ENCODE data around the gene CRAMP1.
"Not testable (repeated sequence)": the region's sequence is repeated elsewhere in the genome, so short reads cannot be mapped to it uniquely, and the experiment has no call there.

The CRAMP1 gene

GRCh38 chr16:1710811-1711507 is 98.8 kb downstream of the CRAMP1 start:
- no peak for DNase-seq (ENCODE audit: low read depth)

- no peak for DNase-seq (ENCODE audit: low read depth)
These were observed 100.7 kb downstream of the CRAMP1 start for GRCh38 chr16:1712791-1713261.

- no peak for DNase-seq (ENCODE audit: low read depth)
These were observed 101.2 kb downstream of the CRAMP1 start for GRCh38 chr16:1713331-1713730.

GRCh38 chr16:1713933-1714332 is 101.8 kb downstream of the CRAMP1 start:
- DNase-seq (ENCODE audit: low read depth), result no peak

DNA sequence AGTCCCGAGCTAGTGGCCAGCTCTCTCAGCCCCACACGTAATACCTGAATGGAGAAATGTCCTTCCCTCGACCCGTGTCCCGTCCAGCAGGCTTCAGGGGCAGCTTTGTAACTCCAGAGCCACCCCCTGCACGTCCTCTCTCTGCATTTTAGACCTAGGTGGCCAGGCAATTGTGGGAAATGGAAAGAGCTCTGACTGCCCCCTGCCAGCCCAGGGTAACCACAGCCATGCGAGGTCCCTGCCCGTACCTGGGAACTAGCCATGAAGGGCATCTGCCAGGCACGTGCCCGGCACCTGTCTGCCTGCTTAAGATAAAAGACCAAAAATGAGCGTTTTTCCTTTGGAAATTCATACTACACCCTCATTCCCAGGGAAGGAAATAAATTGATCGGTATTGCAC is 103.1 kb downstream of the CRAMP1 start:
- DNase-seq (ENCODE audit: low read depth), result no peak

- DNase-seq (ENCODE audit: low read depth), result not testable (repeated sequence)
These were observed 106.1 kb downstream of the CRAMP1 start for GRCh38 chr16:1718236-1718635.

DNA sequence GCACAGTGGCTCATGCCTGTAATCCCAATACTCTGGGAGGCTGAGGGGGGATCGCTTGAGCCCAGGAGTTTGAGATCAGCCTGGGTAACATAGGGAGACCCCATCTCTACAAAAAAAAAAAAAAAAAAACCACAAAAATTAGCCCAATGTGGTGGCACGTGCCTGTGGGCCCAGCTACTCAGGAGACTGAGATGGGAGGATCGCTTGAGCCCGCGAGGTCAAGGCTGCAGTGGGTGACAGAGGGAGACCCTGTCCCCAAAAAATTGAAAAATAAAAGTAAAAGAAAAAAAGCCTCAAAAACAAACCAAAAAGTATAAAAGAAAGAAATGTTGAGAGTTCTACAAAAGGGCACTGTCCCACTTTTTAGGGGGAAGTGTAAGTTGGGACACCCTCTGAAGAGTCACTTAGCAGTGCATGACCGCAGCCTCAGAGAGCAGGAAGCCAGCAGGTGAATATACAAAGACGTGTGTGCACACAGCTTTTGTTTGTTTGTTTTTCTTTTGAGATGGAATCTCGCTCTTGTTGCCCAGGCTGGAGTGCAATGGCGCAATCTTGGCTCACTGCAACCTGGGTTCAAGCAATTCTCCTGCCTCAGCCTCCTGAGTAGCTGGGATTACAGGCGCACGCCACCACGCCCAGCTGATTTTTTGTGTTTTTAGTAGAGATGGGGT is 107.5 kb downstream of the CRAMP1 start:
- DNase-seq (ENCODE audit: low read depth), result not testable (repeated sequence)

GRCh38 chr16:1721372-1721771 is 109.2 kb downstream of the CRAMP1 start:
- DNase-seq (ENCODE audit: low read depth), result no peak

DNA sequence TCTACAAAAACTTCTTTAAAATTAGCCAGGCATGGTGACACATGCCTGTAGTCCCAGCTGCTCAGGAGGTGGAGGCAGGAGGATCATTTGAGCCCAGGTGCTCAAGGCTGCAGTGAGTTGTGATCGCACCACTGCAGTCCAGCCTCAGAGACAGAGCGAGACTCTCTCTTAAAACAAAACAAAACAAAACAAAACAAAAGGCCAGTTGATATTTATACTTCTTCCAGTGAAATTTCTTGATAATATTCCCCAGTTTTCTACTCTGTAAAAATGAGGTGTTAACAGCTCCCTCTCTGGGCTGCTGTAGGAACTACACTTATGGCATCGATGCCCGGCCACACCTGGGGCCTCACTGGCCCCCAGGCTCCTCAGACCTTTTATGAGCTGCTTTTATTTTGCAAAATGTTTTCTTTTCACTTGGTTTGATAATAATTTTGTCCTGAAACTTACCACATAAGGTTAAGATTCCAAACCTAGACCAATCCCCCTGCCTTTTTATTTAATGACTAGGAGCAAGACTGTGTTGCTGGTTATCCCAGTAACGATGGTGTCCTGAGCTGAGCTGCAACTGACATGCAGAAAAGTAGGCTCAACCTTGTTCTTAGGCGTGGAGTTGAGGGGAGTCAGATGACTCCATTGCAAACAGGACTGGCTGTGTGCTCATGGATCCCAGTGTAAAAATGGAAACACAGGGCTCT is 111.4 kb downstream of the CRAMP1 start:
- peak; percentile 62 for DNase-seq (ENCODE audit: low read depth)

DNA sequence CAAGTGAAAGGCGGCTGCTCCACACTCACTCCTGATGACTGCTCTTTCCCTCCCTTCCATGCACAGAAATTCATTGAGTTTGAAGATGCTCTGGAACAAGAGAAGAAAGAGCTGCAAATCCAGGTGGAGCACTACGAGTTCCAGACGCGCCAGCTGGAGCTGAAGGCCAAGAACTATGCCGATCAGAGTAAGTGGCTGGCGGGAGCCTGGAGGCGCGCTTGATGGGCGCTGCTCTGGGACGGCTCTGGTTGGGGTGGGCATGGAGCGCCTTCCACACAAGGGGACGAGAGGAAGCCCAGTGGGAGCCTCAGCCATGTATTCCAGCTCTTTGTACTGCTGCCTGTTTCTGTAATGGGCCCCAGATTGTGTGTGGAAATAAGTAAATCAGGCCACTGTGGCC is 112.3 kb downstream of the CRAMP1 start:
- no peak for DNase-seq (ENCODE audit: low read depth)

DNA sequence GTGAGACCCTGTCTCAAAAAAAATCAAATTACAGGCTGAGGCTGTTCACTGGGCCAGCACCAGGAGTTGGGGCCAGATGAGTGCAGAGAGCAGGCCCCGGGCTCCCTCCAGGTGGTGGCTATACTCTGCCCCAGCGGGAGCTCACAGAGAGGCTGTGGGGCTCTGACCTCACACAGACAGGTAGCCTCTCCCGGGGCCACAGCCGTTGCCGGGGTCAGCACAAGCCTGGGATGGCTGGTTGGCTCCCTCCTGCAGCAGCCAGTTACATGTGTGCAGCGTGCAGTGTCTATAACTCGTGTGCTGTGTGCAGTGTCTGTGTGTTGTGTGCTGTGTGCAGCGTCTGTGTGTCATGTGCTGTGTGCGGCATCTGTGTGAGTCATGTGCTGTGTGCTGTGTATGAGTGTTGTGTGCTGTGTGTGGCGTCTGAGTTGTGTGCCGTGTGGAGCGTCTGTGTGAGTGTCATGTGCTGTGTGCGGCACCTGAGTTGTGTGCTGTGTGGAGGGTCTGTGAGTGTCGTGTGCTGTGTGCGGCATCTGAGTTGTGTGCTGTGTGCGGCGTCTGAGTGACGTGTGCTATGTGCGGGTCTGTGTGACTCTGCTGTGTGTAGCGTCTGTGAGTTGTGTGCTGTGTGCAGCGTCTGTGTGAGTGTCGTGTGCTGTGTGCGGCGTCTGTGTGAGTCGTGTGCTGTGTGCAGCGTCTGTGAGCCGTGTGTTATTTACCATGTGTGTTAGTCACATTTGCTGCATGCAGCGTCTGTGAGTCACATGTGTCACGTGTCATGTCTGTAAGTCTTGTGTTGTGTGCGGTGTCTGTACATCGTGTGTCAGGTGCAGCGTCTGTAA is 114.7 kb downstream of the CRAMP1 start:
- DNase-seq (ENCODE audit: low read depth), result no peak

Data from ELR (cell line).